ENCODE results near the gene MEOX2.

MEOX2 gene

GRCh38 chr7:15715435-15715834, 29.0 kb upstream of the MEOX2 start:
- POLR2A ChIA-PET: no interaction called here
- TF ChIP-seq FOXM1 (IDR thresholded peaks at IDR 0.05; ENCODE audit: borderline replicate concordance): no peak
- TF ChIP-seq FOXK2 (IDR thresholded peaks at IDR 0.05): no peak
- no peak for TF ChIP-seq TARDBP (IDR thresholded peaks at IDR 0.05)
- TF ChIP-seq L3MBTL2 (conservative IDR thresholded peaks at IDR 0.05): no peak
- TF ChIP-seq ARNT (IDR thresholded peaks at IDR 0.05): no peak
- no peak for TF ChIP-seq SP1 (IDR thresholded peaks at IDR 0.05)
- TF ChIP-seq NFRKB (IDR thresholded peaks at IDR 0.05): no peak
- TF ChIP-seq CTBP1 (IDR thresholded peaks at IDR 0.05; ENCODE audit: borderline replicate concordance): no peak
- no peak for TF ChIP-seq BHLHE40 (IDR thresholded peaks at IDR 0.05; ENCODE audit: borderline replicate concordance)
- TF ChIP-seq HDGF (IDR thresholded peaks at IDR 0.05; ENCODE audit: borderline replicate concordance): no peak
- no peak for TF ChIP-seq FOXA1 (IDR thresholded peaks at IDR 0.05)
- TF ChIP-seq SUZ12 (IDR thresholded peaks at IDR 0.05): no peak
- no peak for TF ChIP-seq LEF1 (IDR thresholded peaks at IDR 0.05; ENCODE audit: borderline replicate concordance)
- TF ChIP-seq PKNOX1 (IDR thresholded peaks at IDR 0.05): no peak
- TF ChIP-seq ELF4 (IDR thresholded peaks at IDR 0.05): no peak
- no peak for TF ChIP-seq ZNF384 (IDR thresholded peaks at IDR 0.05)
- DNase-seq (ENCODE audit: extremely low spot score): no peak
- CTCF ChIA-PET: no interaction called here

- ChIA-PET CTCF (no interaction called here), POLR2A (no interaction called here)
- TF ChIP-seq ZNF384 (IDR thresholded peaks at IDR 0.05) (no peak), PKNOX1 (IDR thresholded peaks at IDR 0.05) (no peak), SP1 (IDR thresholded peaks at IDR 0.05) (no peak), L3MBTL2 (conservative IDR thresholded peaks at IDR 0.05) (no peak), NFRKB (IDR thresholded peaks at IDR 0.05) (no peak), ELF4 (IDR thresholded peaks at IDR 0.05) (no peak), ARNT (IDR thresholded peaks at IDR 0.05) (no peak), TARDBP (IDR thresholded peaks at IDR 0.05) (no peak), SUZ12 (IDR thresholded peaks at IDR 0.05) (no peak), FOXK2 (IDR thresholded peaks at IDR 0.05) (no peak), BHLHE40 (IDR thresholded peaks at IDR 0.05; ENCODE audit: borderline replicate concordance) (no peak), FOXA1 (IDR thresholded peaks at IDR 0.05) (no peak)
- no peak for DNase-seq (ENCODE audit: extremely low spot score)
Measured at GRCh38 chr7:15709978-15710377, 23.5 kb upstream of the MEOX2 start.

- ChIA-PET POLR2A (no interaction called here), CTCF (no interaction called here)
- TF ChIP-seq FOXM1 (IDR thresholded peaks at IDR 0.05; ENCODE audit: borderline replicate concordance) (no peak), LEF1 (IDR thresholded peaks at IDR 0.05; ENCODE audit: borderline replicate concordance) (no peak), PKNOX1 (IDR thresholded peaks at IDR 0.05) (no peak), FOXA1 (IDR thresholded peaks at IDR 0.05) (no peak), L3MBTL2 (conservative IDR thresholded peaks at IDR 0.05) (no peak), TARDBP (IDR thresholded peaks at IDR 0.05) (no peak), HDGF (IDR thresholded peaks at IDR 0.05; ENCODE audit: borderline replicate concordance) (no peak), SP1 (IDR thresholded peaks at IDR 0.05) (no peak), FOXK2 (IDR thresholded peaks at IDR 0.05) (no peak), CTBP1 (IDR thresholded peaks at IDR 0.05; ENCODE audit: borderline replicate concordance) (no peak), ARNT (IDR thresholded peaks at IDR 0.05) (no peak), ELF4 (IDR thresholded peaks at IDR 0.05) (no peak), SUZ12 (IDR thresholded peaks at IDR 0.05) (no peak), NFRKB (IDR thresholded peaks at IDR 0.05) (no peak), BHLHE40 (IDR thresholded peaks at IDR 0.05; ENCODE audit: borderline replicate concordance) (no peak), ZNF384 (IDR thresholded peaks at IDR 0.05) (no peak)
- no peak for DNase-seq (ENCODE audit: extremely low spot score)
Measured at GRCh38 chr7:15707570-15707969, 21.1 kb upstream of the MEOX2 start.

GRCh38 chr7:15703732-15704131, 17.2 kb upstream of the MEOX2 start:
- ChIA-PET CTCF (no interaction called here), POLR2A (no interaction called here)
- DNase-seq (ENCODE audit: extremely low spot score): no peak
- TF ChIP-seq HDGF (IDR thresholded peaks at IDR 0.05; ENCODE audit: borderline replicate concordance): no peak
- TF ChIP-seq SP1 (IDR thresholded peaks at IDR 0.05): no peak
- no peak for TF ChIP-seq SUZ12 (IDR thresholded peaks at IDR 0.05)
- no peak for TF ChIP-seq LEF1 (IDR thresholded peaks at IDR 0.05; ENCODE audit: borderline replicate concordance)
- TF ChIP-seq L3MBTL2 (conservative IDR thresholded peaks at IDR 0.05): no peak
- TF ChIP-seq FOXA1 (IDR thresholded peaks at IDR 0.05): no peak
- TF ChIP-seq CTBP1 (IDR thresholded peaks at IDR 0.05; ENCODE audit: borderline replicate concordance): no peak
- no peak for TF ChIP-seq PKNOX1 (IDR thresholded peaks at IDR 0.05)
- TF ChIP-seq NFRKB (IDR thresholded peaks at IDR 0.05): no peak
- TF ChIP-seq ELF4 (IDR thresholded peaks at IDR 0.05): no peak
- no peak for TF ChIP-seq ARNT (IDR thresholded peaks at IDR 0.05)
- TF ChIP-seq ZNF384 (IDR thresholded peaks at IDR 0.05): no peak
- no peak for TF ChIP-seq FOXM1 (IDR thresholded peaks at IDR 0.05; ENCODE audit: borderline replicate concordance)
- TF ChIP-seq BHLHE40 (IDR thresholded peaks at IDR 0.05; ENCODE audit: borderline replicate concordance): no peak
- no peak for TF ChIP-seq TARDBP (IDR thresholded peaks at IDR 0.05)
- TF ChIP-seq FOXK2 (IDR thresholded peaks at IDR 0.05): no peak

- TF ChIP-seq SUZ12 (IDR thresholded peaks at IDR 0.05) (no peak), LEF1 (IDR thresholded peaks at IDR 0.05; ENCODE audit: borderline replicate concordance) (no peak), FOXM1 (IDR thresholded peaks at IDR 0.05; ENCODE audit: borderline replicate concordance) (no peak), PKNOX1 (IDR thresholded peaks at IDR 0.05) (no peak), ARNT (IDR thresholded peaks at IDR 0.05) (no peak), NFRKB (IDR thresholded peaks at IDR 0.05) (no peak), FOXA1 (IDR thresholded peaks at IDR 0.05) (no peak), SP1 (IDR thresholded peaks at IDR 0.05) (no peak), ZNF384 (IDR thresholded peaks at IDR 0.05) (no peak), FOXK2 (IDR thresholded peaks at IDR 0.05) (no peak)
- CTCF ChIA-PET: no interaction called here
- DNase-seq (ENCODE audit: extremely low spot score): no peak
- POLR2A ChIA-PET: no interaction called here
Measured at GRCh38 chr7:15692501-15693020, 6.1 kb upstream of the MEOX2 start.

Measured in HEK293T (cell line).